IMR-90 (cell line): Measurements from ENCODE around the gene XPR1. TPM values are rescaled to one million over a fixed set of nuclear protein-coding genes. Genes with fewer than 3 reads are reported as not detected.

Experiments used
- ATAC-seq: fragments of 200-7000 bp; cut with Tn5 transposase; 2 replicates; pipeline ENCODE4 v1.9.1; 2020; ENCODE audit warnings: low read depth, mild to moderate bottlenecking, moderate library complexity
- BruUV-seq: library from RNA; stranded (reverse); fragments of 400-500 nt; replicated peaks from 2 replicates; lab custom pipeline; 2021; lab: Mats Ljungman, UMichigan
- CTCF ChIA-PET: fragments of 300-600 bp; formaldehyde crosslinking; extraction: SDS; loops from one replicate; lab custom pipeline; 2021; ENCODE audit warnings: antibody characterized with exemption; lab: Yijun Ruan, JAX
- POLR2A ChIA-PET: fragments of 300-600 bp; sonication (Branson Sonifier 250); formaldehyde crosslinking; loops from one replicate; lab custom pipeline; 2022; ENCODE audit warnings: antibody characterized with exemption; ENCODE audit not compliant: unreplicated experiment; lab: Charles Lee
- DNase-seq: peaks from one replicate; pipeline ENCODE4 v3.0.0; 2013
- H2AFZ ChIP-seq: replicated peaks from 2 replicates; pipeline ENCODE3; 2013; ENCODE audit warnings: low read length, mild to moderate bottlenecking; ENCODE audit not compliant: poor library complexity
- H2AK5ac ChIP-seq: 2 replicates; pipeline ENCODE4 v1.6.1; 2013; ENCODE audit warnings: low read depth, low read length, inconsistent platforms
- H2AK9ac ChIP-seq: replicated peaks from 2 replicates; pipeline ENCODE3; 2013; ENCODE audit warnings: mild to moderate bottlenecking, low read depth, low read length, moderate library complexity; ENCODE audit not compliant: poor library complexity
- H2BK120ac ChIP-seq: 2 replicates; pipeline ENCODE4 v1.6.1; 2013; ENCODE audit warnings: low read depth, low read length, inconsistent platforms
- H2BK15ac ChIP-seq: 3 replicates; pipeline ENCODE4 v1.6.1; 2013; ENCODE audit warnings: low read depth, low read length, inconsistent platforms
- H2BK20ac ChIP-seq: 2 replicates; pipeline ENCODE4 v1.6.1; 2013; ENCODE audit warnings: low read depth, mild to moderate bottlenecking, inconsistent platforms, low read length, moderate library complexity
- H2BK5ac ChIP-seq: 2 replicates; pipeline ENCODE4 v1.6.1; 2013; ENCODE audit warnings: mild to moderate bottlenecking, low read depth, low read length, inconsistent platforms; ENCODE audit not compliant: poor library complexity, severe bottlenecking
- H3K14ac ChIP-seq: replicated peaks from 2 replicates; pipeline ENCODE4 v1.6.1; 2013; ENCODE audit warnings: low read depth, low read length, inconsistent platforms
- H3K18ac ChIP-seq: 2 replicates; pipeline ENCODE4 v1.6.1; 2013; ENCODE audit warnings: low read depth, low read length, control low read depth
- H3K23ac ChIP-seq: 2 replicates; pipeline ENCODE4 v1.6.1; 2013; ENCODE audit warnings: low read depth, low read length, inconsistent platforms
- H3K27ac ChIP-seq: 2 replicates; pipeline ENCODE4 v1.5.1; 2013; ENCODE audit warnings: mild to moderate bottlenecking, control low read depth, low read length; ENCODE audit not compliant: insufficient read depth
- H3K27me3 ChIP-seq: 2 replicates; pipeline ENCODE4 v1.6.1; 2013; ENCODE audit warnings: low read length; ENCODE audit not compliant: control insufficient read depth, insufficient read depth
- H3K36me3 ChIP-seq: 2 replicates; pipeline ENCODE4 v1.6.1; 2013; ENCODE audit warnings: low read length, mixed read lengths; ENCODE audit not compliant: control insufficient read depth, insufficient read depth
- H3K4ac ChIP-seq: 2 replicates; pipeline ENCODE4 v1.6.1; 2013; ENCODE audit warnings: low read depth, low read length, inconsistent platforms
- H3K4me1 ChIP-seq: 2 replicates; pipeline ENCODE4 v1.6.1; 2013; ENCODE audit warnings: low read length, mixed read lengths; ENCODE audit not compliant: control insufficient read depth, insufficient read depth
- H3K4me2 ChIP-seq: 2 replicates; pipeline ENCODE4 v1.6.1; 2013; ENCODE audit warnings: low read depth, mild to moderate bottlenecking, control low read depth, low read length, moderate library complexity
- H3K4me3 ChIP-seq: 2 replicates; pipeline ENCODE4 v1.5.1; 2013; ENCODE audit warnings: low read depth, mild to moderate bottlenecking, control low read depth, low read length, moderate library complexity; ENCODE audit not compliant: insufficient read depth
- H3K56ac ChIP-seq: 2 replicates; pipeline ENCODE4 v1.6.1; 2013; ENCODE audit warnings: low read length, inconsistent platforms; ENCODE audit not compliant: insufficient read depth; ENCODE audit errors: extremely low read depth
- H3K79me1 ChIP-seq, 2 experiments: 2 replicates each; pipeline ENCODE4 v1.6.1; 2013; ENCODE audit warnings: low read length in 2 of 2, inconsistent platforms in 1 of 2, low read depth in 1 of 2
- H3K9ac ChIP-seq: 2 replicates; pipeline ENCODE4 v1.6.1; 2013; ENCODE audit warnings: low read depth, low read length, control low read depth
- H3K9me1 ChIP-seq: 2 replicates; pipeline ENCODE4 v1.6.1; 2013; ENCODE audit warnings: low read length, inconsistent platforms; ENCODE audit not compliant: insufficient read depth
- H3K9me3 ChIP-seq: 2 replicates; pipeline ENCODE4 v1.6.1; 2013; ENCODE audit warnings: low read length; ENCODE audit not compliant: control insufficient read depth, insufficient read depth
- H4K20me1 ChIP-seq: 2 replicates; pipeline ENCODE4 v1.6.1; 2013; ENCODE audit warnings: low read length, inconsistent platforms; ENCODE audit not compliant: insufficient read depth
- H4K5ac ChIP-seq: 2 replicates; pipeline ENCODE4 v1.6.1; 2013; ENCODE audit warnings: mild to moderate bottlenecking, low read depth, low read length, control low read depth
- H4K8ac ChIP-seq, 2 experiments: 2 replicates each; pipeline ENCODE4 v1.6.1; 2013; ENCODE audit warnings: low read depth in 2 of 2, low read length in 2 of 2, control low read depth in 1 of 2, inconsistent platforms in 1 of 2
- H4K91ac ChIP-seq: 2 replicates; pipeline ENCODE4 v1.6.1; 2013; ENCODE audit warnings: low read depth, low read length, inconsistent platforms; ENCODE audit not compliant: insufficient read depth
- BHLHE40 ChIP-seq: fragments of 150-350 bp; IDR thresholded peaks from 2 replicates; pipeline ENCODE4 v1.6.1; 2016; ENCODE audit warnings: mild to moderate bottlenecking, low read depth, low read length
- CEBPB ChIP-seq: IDR thresholded peaks from 2 replicates; pipeline ENCODE4 v1.6.1; 2012; ENCODE audit warnings: low read depth, low read length, improper control_type of control experiment
- MAFK ChIP-seq: IDR thresholded peaks from 2 replicates; pipeline ENCODE4 v1.6.1; 2012; ENCODE audit warnings: low read depth, low read length, improper control_type of control experiment
- MXI1 ChIP-seq: IDR thresholded peaks from 2 replicates; pipeline ENCODE4 v1.6.1; 2012; ENCODE audit warnings: low read depth, mild to moderate bottlenecking, low read length, moderate library complexity, borderline replicate concordance
- POLR2A ChIP-seq: IDR thresholded peaks from 2 replicates; pipeline ENCODE4 v1.6.1; 2012; ENCODE audit warnings: mild to moderate bottlenecking, low read depth, low read length
- RAD21 ChIP-seq: IDR thresholded peaks from 2 replicates; pipeline ENCODE4 v1.6.1; 2012; ENCODE audit warnings: low read length, improper control_type of control experiment
- SMC3 ChIP-seq: fragments of 150-350 bp; IDR thresholded peaks from 2 replicates; pipeline ENCODE4 v1.6.1; 2016; ENCODE audit warnings: low read depth, mild to moderate bottlenecking, antibody characterized with exemption, low read length, moderate library complexity
- WGBS, 2 experiments: methylation state at CpG; one replicate each; pipeline versions ENCODE4 v1.1.5 to v1.1.7; 2013; ENCODE audit warnings: missing lambda C conversion rate in 2 of 2; ENCODE audit not compliant: insufficient read length in 1 of 2; ENCODE audit errors: extremely low coverage in 2 of 2; 5-methylcytosine and 5-hydroxymethylcytosine counted together
- dilution Hi-C: fragments of 300-500 bp; cut with HindIII; formaldehyde crosslinking; loops from one replicate; pipeline ENCODE4 v1.14.3; 2018; ENCODE audit warnings: low sequenced_read_pairs; ENCODE audit not compliant: unreplicated experiment
- in situ Hi-C: fragments of 300-500 bp; cut with MboI; formaldehyde crosslinking; loops from 3 replicates; pipeline ENCODE4 v1.14.3; 2019; ENCODE audit warnings: low sequenced_read_pairs, inconsistent platforms, mixed read lengths
- intact Hi-C: fragments of 100-400 bp; cut with micrococcal nuclease; formaldehyde crosslinking; loops from 2 replicates; pipeline ENCODE4 v1.10.0; 2022
- polyA plus RNA-seq, 3 experiments: library from polyadenylated mRNA; depleted of rRNA; stranded (reverse); fragments of >200 nt; gene quantifications; 2 replicates each; pipeline ENCODE4 v1.2.3, GENCODE V29; 2012; ENCODE audit warnings: low replicate concordance in 1 of 3
- total RNA-seq: library from RNA; depleted of rRNA; stranded (reverse); fragments of >200 nt; gene quantifications from 2 replicates; pipeline ENCODE4 v1.2.3, GENCODE V29; 2012
- TF ChIP-seq, protein P1 (sequence below): fragments of 150-350 bp; IDR thresholded peaks from 2 replicates; pipeline ENCODE4 v1.6.1; 2017; ENCODE audit warnings: mild to moderate bottlenecking, antibody characterized with exemption, low read length, low read depth
- TF ChIP-seq, protein P2 (sequence below): conservative IDR thresholded peaks from 2 replicates; pipeline ENCODE4 v1.5.1; 2012; ENCODE audit warnings: mild to moderate bottlenecking, low read depth, low read length, improper control_type of control experiment
- TF ChIP-seq, protein P3 (sequence below): fragments of 150-350 bp; IDR thresholded peaks from 2 replicates; pipeline ENCODE4 v1.6.1; 2016; ENCODE audit warnings: low read depth, mild to moderate bottlenecking, low read length, moderate library complexity, borderline replicate concordance

The XPR1 gene
- total and polyA plus RNA-seq, 2 of the 4 experiments (the other 2 are of a cell fraction): 11.8 to 25.1 TPM

DNA sequence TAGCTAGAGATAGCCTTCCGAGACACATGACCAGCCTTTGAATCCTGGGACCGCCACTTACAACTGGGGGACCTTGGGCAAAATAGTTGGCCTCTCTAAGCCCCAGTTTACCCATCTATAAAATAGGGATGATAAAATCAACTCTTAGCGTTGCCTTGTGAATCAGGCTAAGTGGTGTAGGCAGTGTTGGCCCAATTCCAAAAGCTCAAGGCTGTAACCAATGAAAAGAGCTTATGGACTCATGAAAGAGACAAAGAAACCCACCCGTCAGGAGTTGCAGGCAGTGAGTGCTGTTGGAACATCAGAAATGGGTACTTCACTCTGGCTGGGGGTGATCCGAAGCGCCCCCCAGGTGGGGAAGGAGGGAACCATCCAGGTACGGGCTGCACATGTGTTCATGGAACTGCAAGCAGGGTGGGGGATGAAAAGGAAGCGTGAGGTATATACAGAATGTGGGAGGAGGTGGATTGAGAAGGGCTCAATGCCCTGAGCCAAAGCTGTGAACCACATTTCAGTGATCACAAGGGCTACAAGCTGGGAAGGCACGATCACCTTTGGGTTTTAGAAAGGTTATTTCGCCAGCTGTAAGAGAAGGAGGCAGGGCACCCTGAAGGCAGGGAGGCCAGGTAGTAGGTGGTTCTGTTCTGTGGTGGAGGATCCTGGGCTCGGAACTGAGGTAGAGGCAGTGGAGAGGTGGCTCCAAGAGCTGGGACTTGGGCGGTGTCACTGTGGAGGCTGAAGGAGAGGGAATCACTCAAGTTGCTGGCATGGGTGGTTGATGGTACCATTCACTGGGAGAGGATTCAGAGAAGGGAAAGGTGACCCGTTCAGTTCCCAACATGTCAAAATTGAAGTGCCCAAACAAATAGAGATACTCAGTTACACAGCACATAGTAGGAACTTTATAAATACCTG is 269.5 kb downstream of the XPR1 start:
- Histone ChIP-seq H3K79me1 (no peaks in the 10 kb centered on the region), H3K27ac (no peak overlapping the region), H3K23ac (no peak overlapping the region), H4K20me1 (no peaks in the 10 kb centered on the region), H3K9me3 (no peaks in the 10 kb centered on the region), H4K5ac (no peak overlapping the region), H2AFZ (no peak overlapping the region), H2BK15ac (no peak overlapping the region), H3K4ac (no peak overlapping the region), H2AK5ac (no peak overlapping the region), H3K36me3 (no peaks in the 10 kb centered on the region), H3K18ac (no peak overlapping the region), H3K4me3 (no peak overlapping the region), H3K56ac (no peak overlapping the region), H2BK120ac (no peak overlapping the region), H3K4me1 (0 out of 2 replicates have a peak, but pooled peaks cover 2% of the 10 kb centered on the region), H3K14ac (no peak overlapping the region), H2BK5ac (no peak overlapping the region), H3K9ac (no peak overlapping the region), H4K91ac (no peak overlapping the region), H3K27me3 (no peaks in the 10 kb centered on the region), H3K4me2 (no peak overlapping the region), H3K9me1 (no peaks in the 10 kb centered on the region), H4K8ac (no peak overlapping the region), H2AK9ac (no peak overlapping the region), H2BK20ac (no peak overlapping the region)
- no peak for DNase-seq
- WGBS, 2 experiments: 85% methylated on average over 3 of the region's 13 CpGs; no CpG with 5 or more reads in 1 of the 2 experiments
- ChIA-PET CTCF (no interaction called here), POLR2A (no interaction called here)
- dilution Hi-C loops: no loop called here
- BruUV-seq: no TSS peak
- ATAC-seq: no peak
- in situ Hi-C loops: no loop called here
- no peak for TF ChIP-seq MAFK
- TF ChIP-seq, protein P1, sequence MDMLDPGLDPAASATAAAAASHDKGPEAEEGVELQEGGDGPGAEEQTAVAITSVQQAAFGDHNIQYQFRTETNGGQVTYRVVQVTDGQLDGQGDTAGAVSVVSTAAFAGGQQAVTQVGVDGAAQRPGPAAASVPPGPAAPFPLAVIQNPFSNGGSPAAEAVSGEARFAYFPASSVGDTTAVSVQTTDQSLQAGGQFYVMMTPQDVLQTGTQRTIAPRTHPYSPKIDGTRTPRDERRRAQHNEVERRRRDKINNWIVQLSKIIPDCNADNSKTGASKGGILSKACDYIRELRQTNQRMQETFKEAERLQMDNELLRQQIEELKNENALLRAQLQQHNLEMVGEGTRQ: no peak
- TF ChIP-seq MXI1: no peak
- TF ChIP-seq, protein P2, sequence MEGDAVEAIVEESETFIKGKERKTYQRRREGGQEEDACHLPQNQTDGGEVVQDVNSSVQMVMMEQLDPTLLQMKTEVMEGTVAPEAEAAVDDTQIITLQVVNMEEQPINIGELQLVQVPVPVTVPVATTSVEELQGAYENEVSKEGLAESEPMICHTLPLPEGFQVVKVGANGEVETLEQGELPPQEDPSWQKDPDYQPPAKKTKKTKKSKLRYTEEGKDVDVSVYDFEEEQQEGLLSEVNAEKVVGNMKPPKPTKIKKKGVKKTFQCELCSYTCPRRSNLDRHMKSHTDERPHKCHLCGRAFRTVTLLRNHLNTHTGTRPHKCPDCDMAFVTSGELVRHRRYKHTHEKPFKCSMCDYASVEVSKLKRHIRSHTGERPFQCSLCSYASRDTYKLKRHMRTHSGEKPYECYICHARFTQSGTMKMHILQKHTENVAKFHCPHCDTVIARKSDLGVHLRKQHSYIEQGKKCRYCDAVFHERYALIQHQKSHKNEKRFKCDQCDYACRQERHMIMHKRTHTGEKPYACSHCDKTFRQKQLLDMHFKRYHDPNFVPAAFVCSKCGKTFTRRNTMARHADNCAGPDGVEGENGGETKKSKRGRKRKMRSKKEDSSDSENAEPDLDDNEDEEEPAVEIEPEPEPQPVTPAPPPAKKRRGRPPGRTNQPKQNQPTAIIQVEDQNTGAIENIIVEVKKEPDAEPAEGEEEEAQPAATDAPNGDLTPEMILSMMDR: no peak
- TF ChIP-seq BHLHE40: no peak
- no peak for TF ChIP-seq SMC3
- no peak for TF ChIP-seq POLR2A
- no peak for TF ChIP-seq CEBPB
- TF ChIP-seq RAD21: no peak
- TF ChIP-seq, protein P3, sequence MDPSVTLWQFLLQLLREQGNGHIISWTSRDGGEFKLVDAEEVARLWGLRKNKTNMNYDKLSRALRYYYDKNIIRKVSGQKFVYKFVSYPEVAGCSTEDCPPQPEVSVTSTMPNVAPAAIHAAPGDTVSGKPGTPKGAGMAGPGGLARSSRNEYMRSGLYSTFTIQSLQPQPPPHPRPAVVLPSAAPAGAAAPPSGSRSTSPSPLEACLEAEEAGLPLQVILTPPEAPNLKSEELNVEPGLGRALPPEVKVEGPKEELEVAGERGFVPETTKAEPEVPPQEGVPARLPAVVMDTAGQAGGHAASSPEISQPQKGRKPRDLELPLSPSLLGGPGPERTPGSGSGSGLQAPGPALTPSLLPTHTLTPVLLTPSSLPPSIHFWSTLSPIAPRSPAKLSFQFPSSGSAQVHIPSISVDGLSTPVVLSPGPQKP: no peak
- intact Hi-C loops: no loop called here
